ENCODE results near the gene PUSL1.

- no peak for TF ChIP-seq PAX5 (IDR thresholded peaks at IDR 0.05; ENCODE audit: insufficient read depth, low read length, severe bottlenecking)
- TF ChIP-seq POLR2A (IDR thresholded peaks at IDR 0.05; ENCODE audit: low read depth, low read length), result no peak
- no peak for TF ChIP-seq TAF1 (IDR thresholded peaks at IDR 0.05; ENCODE audit: low read depth, low read length)
Measured at GRCh38 chr1:1260843-1261560, 47.4 kb upstream of the PUSL1 start.
